GM23338 (cell line): Measurements from ENCODE around the gene ZNF592. TPM values are rescaled to one million over a fixed set of nuclear protein-coding genes. Genes with fewer than 3 reads are reported as not detected.

ENCODE experiments used
- ATAC-seq: fragments of 200-7000 bp; cut with Tn5 transposase; 3 replicates; pipeline ENCODE4 v1.9.1; 2020
- DNase-seq: peaks from one replicate; pipeline ENCODE4 v3.0.0-alpha.2; 2015; ENCODE audit warnings: low spot score
- H2AFZ ChIP-seq: fragments of 200-600 bp; sonication (generic); 2 replicates; pipeline ENCODE4 v1.8.0; 2016; ENCODE audit warnings: antibody characterized with exemption, mild to moderate bottlenecking, moderate library complexity
- H3F3A ChIP-seq: fragments of 200-600 bp; sonication (generic); replicated peaks from 2 replicates; pipeline ENCODE4 v1.8.0; 2017; ENCODE audit warnings: antibody characterized with exemption, mixed run types, low read depth
- H3K27ac ChIP-seq: fragments of 200-600 bp; sonication (generic); 2 replicates; pipeline ENCODE4 v1.6.1; 2016; ENCODE audit warnings: low read depth
- H3K27me3 ChIP-seq: fragments of 200-600 bp; sonication (generic); 2 replicates; pipeline ENCODE4 v1.8.0; 2016; ENCODE audit warnings: mild to moderate bottlenecking, mixed run types, moderate library complexity; ENCODE audit not compliant: insufficient read depth
- H3K36me3 ChIP-seq: fragments of 200-600 bp; sonication (generic); 2 replicates; pipeline ENCODE4 v1.8.0; 2016; ENCODE audit warnings: mild to moderate bottlenecking; ENCODE audit not compliant: insufficient read depth
- H3K4me1 ChIP-seq: fragments of 200-600 bp; sonication (generic); 2 replicates; pipeline ENCODE4 v1.8.0; 2016; ENCODE audit warnings: mild to moderate bottlenecking, moderate library complexity; ENCODE audit not compliant: insufficient read depth
- H3K4me2 ChIP-seq: fragments of 200-600 bp; sonication (generic); 2 replicates; pipeline ENCODE4 v1.7.1; 2017; ENCODE audit warnings: mixed run types
- H3K4me3 ChIP-seq: fragments of 200-600 bp; sonication (generic); 2 replicates; pipeline ENCODE4 v1.6.1; 2016; ENCODE audit warnings: mixed run types
- H3K79me2 ChIP-seq: fragments of 200-600 bp; sonication (generic); replicated peaks from 2 replicates; pipeline ENCODE4 v1.8.0; 2017; ENCODE audit warnings: mild to moderate bottlenecking; ENCODE audit not compliant: insufficient read depth
- H3K9me2 ChIP-seq: fragments of 200-600 bp; sonication (generic); 2 replicates; pipeline ENCODE4 v1.8.0; 2017; ENCODE audit not compliant: insufficient read depth
- H4K20me1 ChIP-seq: fragments of 200-600 bp; sonication (generic); replicated peaks from 2 replicates; pipeline ENCODE4 v1.8.0; 2017; ENCODE audit warnings: mild to moderate bottlenecking; ENCODE audit not compliant: insufficient read depth
- H3K27ac Mint-ChIP-seq: 2 replicates; pipeline ENCODE4 v1.8.0; 2020; ENCODE audit warnings: inconsistent platforms, mild to moderate bottlenecking, moderate library complexity, mixed read lengths
- H3K27me3 Mint-ChIP-seq: 3 replicates; pipeline ENCODE4 v1.8.0; 2022; ENCODE audit warnings: low read depth, mild to moderate bottlenecking, moderate library complexity, mixed read lengths, inconsistent platforms; ENCODE audit not compliant: insufficient read depth, poor library complexity
- H3K36me3 Mint-ChIP-seq: 3 replicates; pipeline ENCODE4 v1.8.0; 2021; ENCODE audit warnings: low read depth, mild to moderate bottlenecking, inconsistent platforms, moderate library complexity, mixed read lengths
- H3K4me1 Mint-ChIP-seq: 3 replicates; pipeline ENCODE4 v1.8.0; 2020; ENCODE audit warnings: mild to moderate bottlenecking, inconsistent platforms, mixed read lengths
- H3K4me3 Mint-ChIP-seq: 3 replicates; pipeline ENCODE4 v1.8.0; 2021; ENCODE audit warnings: moderate library complexity, mild to moderate bottlenecking, inconsistent platforms, mixed read lengths
- H3K9me3 Mint-ChIP-seq: 3 replicates; pipeline ENCODE4 v1.8.0; 2020; ENCODE audit warnings: moderate library complexity, mild to moderate bottlenecking, inconsistent platforms, mixed read lengths
- CREB1 ChIP-seq: fragments of 250-450 bp; sonication (Bioruptor Pico); IDR thresholded peaks from 2 replicates; pipeline ENCODE4 v1.5.0; 2020; ENCODE audit warnings: low read depth, mild to moderate bottlenecking, moderate library complexity
- CTCF ChIP-seq, 2 experiments: fragments of 200-600 bp in 1 of 2; sonication (generic) in 1 of 2; conservative IDR thresholded peaks; 2 replicates each; pipeline versions ENCODE4 v1.5.1 to v1.6.1; 2016 to 2017; ENCODE audit warnings: antibody characterized with exemption in 2 of 2, low read depth in 2 of 2, mild to moderate bottlenecking in 2 of 2, moderate library complexity in 1 of 2
- EZH2 ChIP-seq: fragments of 200-600 bp; sonication (generic); IDR thresholded peaks from one replicate; pipeline ENCODE4 v1.8.0; 2017; ENCODE audit warnings: antibody characterized with exemption, mild to moderate bottlenecking, low read depth; ENCODE audit not compliant: unreplicated experiment
- EZH2phosphoT487 ChIP-seq: fragments of 200-600 bp; sonication (generic); IDR thresholded peaks from one replicate; pipeline ENCODE4 v1.8.1; 2018; ENCODE audit warnings: antibody characterized with exemption; ENCODE audit not compliant: unreplicated experiment
- JUNB ChIP-seq: IDR thresholded peaks from one replicate; pipeline ENCODE4 v1.6.1; 2016; ENCODE audit warnings: antibody characterized with exemption; ENCODE audit not compliant: unreplicated experiment
- NANOG ChIP-seq: IDR thresholded peaks from 2 replicates; pipeline ENCODE4 v1.6.1; 2016; ENCODE audit warnings: antibody characterized with exemption, borderline replicate concordance
- POLR2AphosphoS5 ChIP-seq: IDR thresholded peaks from 2 replicates; pipeline ENCODE4 v1.6.1; 2016; ENCODE audit warnings: antibody characterized with exemption, low read depth
- REST ChIP-seq: IDR thresholded peaks from one replicate; pipeline ENCODE4 v1.6.1; 2018; ENCODE audit warnings: antibody characterized with exemption; ENCODE audit not compliant: unreplicated experiment
- STAT1 ChIP-seq: IDR thresholded peaks from one replicate; pipeline ENCODE4 v1.6.1; 2016; ENCODE audit warnings: antibody characterized with exemption; ENCODE audit not compliant: unreplicated experiment
- ZNF114 ChIP-seq: fragments of 250-450 bp; sonication (Bioruptor Pico); IDR thresholded peaks from 2 replicates; pipeline ENCODE4 v1.5.0; 2020; ENCODE audit warnings: mild to moderate bottlenecking, moderate library complexity
- ZNF331 ChIP-seq: fragments of 250-450 bp; sonication (Bioruptor Pico); IDR thresholded peaks from 2 replicates; pipeline ENCODE4 v1.5.0; 2020; ENCODE audit warnings: low read depth, mild to moderate bottlenecking, moderate library complexity
- ZNF462 ChIP-seq: fragments of 250-450 bp; sonication (Bioruptor Pico); IDR thresholded peaks from 2 replicates; pipeline ENCODE4 v1.5.0; 2020; ENCODE audit warnings: mild to moderate bottlenecking, moderate library complexity
- polyA plus RNA-seq: library from polyadenylated mRNA; unstranded; fragments of >200 nt; fragmentation: Nextera tagmentation; extraction: Ambion mirVana; gene quantifications from 2 replicates; pipeline ENCODE4 v1.2.1, GENCODE V29; 2016
- total RNA-seq: library from RNA; depleted of rRNA; stranded (reverse); fragments of >200 nt; shearing (Covaris generic); gene quantifications from 2 replicates; pipeline ENCODE4 v1.2.3, GENCODE V29; 2014
- TF ChIP-seq, protein P1 (sequence below): IDR thresholded peaks from 2 replicates; pipeline ENCODE4 v1.6.1; 2016; ENCODE audit warnings: antibody characterized with exemption

Gene ZNF592
- total and polyA plus RNA-seq, 2 experiments from 2014 or later: 4.4 to 21.4 TPM

DNA sequence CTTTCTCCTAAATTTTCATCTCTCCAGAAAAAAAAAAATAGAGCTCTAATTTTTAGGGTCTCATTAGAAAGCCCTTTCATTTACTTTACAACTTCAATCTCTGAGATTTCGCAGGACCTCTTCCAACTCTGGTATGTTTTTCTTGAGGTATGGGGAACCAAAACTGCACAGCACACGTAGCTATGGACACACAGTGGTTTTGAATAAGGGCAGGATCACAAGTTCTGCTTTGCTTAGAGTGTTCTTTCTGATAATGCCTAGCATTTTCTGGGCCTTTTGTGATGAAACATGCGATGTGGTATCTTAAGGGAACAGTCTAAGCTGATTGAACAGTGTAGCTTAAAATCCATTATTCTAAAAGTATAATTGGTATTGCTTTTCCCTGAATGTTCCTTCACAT lies 25.3 kb downstream of the ZNF592 start:
- H3F3A ChIP-seq: no peaks in the 10 kb centered on the region
- peaks cover 64% of the 10 kb centered on the region for H3K79me2 ChIP-seq
- H3K27ac Mint-ChIP-seq: no peak overlapping the region
- no peaks in the 10 kb centered on the region for H3K9me2 ChIP-seq
- no peak for ATAC-seq
- no peaks in the 10 kb centered on the region for H3K27me3 ChIP-seq
- H3K4me1 Mint-ChIP-seq: peaks cover 11% of the 10 kb centered on the region
- no peak for DNase-seq
- peaks cover 8% of the 10 kb centered on the region for H4K20me1 ChIP-seq
- H3K36me3 Mint-ChIP-seq: peaks cover 23% of the 10 kb centered on the region
- H3K9me3 Mint-ChIP-seq: no peaks in the 10 kb centered on the region
- no peak overlapping the region for H3K27ac ChIP-seq
- TF ChIP-seq ZNF114 (CRISPR knock-in tag) (no peak), POLR2AphosphoS5 (no peak), STAT1 (no peak), CTCF (conservative IDR thresholded peaks at IDR 0.05; ENCODE audit: low read depth in 2 of 2) (no peak), REST (no peak), NANOG (no peak), ZNF331 (CRISPR knock-in tag) (no peak), EZH2 (no peak), ZNF462 (no peak), JUNB (no peak), EZH2phosphoT487 (no peak), CREB1 (no peak)
- TF ChIP-seq, protein P1, sequence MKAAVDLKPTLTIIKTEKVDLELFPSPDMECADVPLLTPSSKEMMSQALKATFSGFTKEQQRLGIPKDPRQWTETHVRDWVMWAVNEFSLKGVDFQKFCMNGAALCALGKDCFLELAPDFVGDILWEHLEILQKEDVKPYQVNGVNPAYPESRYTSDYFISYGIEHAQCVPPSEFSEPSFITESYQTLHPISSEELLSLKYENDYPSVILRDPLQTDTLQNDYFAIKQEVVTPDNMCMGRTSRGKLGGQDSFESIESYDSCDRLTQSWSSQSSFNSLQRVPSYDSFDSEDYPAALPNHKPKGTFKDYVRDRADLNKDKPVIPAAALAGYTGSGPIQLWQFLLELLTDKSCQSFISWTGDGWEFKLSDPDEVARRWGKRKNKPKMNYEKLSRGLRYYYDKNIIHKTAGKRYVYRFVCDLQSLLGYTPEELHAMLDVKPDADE: no peak
- no peak overlapping the region for H3K4me3 Mint-ChIP-seq
- H3K36me3 ChIP-seq: no peaks in the 10 kb centered on the region
- no peak overlapping the region for H3K4me2 ChIP-seq
- H2AFZ ChIP-seq: no peak overlapping the region
- H3K27me3 Mint-ChIP-seq: peaks cover 11% of the 10 kb centered on the region
- peaks cover 9% of the 10 kb centered on the region; the same call in 1 of the 2 replicates for H3K4me1 ChIP-seq
- no peak overlapping the region for H3K4me3 ChIP-seq
